Right atrium auricular region (tissue), 2 donors: ENCODE data around the gene CBX2. TPM values are rescaled to one million over a fixed set of nuclear protein-coding genes. Genes with fewer than 3 reads are reported as not detected.

Source experiments
- DNase-seq: peaks from one replicate; pipeline ENCODE4 v3.0.0-alpha.2; 2019; ENCODE audit warnings: low spot score
- H3K27ac ChIP-seq, 2 donors: fragments of 200-600 bp; sonication (generic); 1 replicate in 1 of 2; 2 replicates in 1 of 2; pipeline ENCODE4 v1.5.1; 2016 to 2019
- H3K27me3 ChIP-seq, 2 donors: fragments of 200-600 bp; sonication (generic); one replicate each; pipeline versions ENCODE4 v1.5.1 to v1.6.0; 2017 to 2019
- H3K36me3 ChIP-seq: fragments of 200-600 bp; sonication (generic); one replicate; pipeline ENCODE4 v1.5.1; 2016
- H3K4me1 ChIP-seq, 2 donors: fragments of 200-600 bp; sonication (generic); one replicate each; pipeline versions ENCODE4 v1.5.1 to v1.6.0; 2017 to 2019
- H3K4me3 ChIP-seq, 2 donors: fragments of 200-600 bp; sonication (generic); 1 replicate in 1 of 2; 2 replicates in 1 of 2; pipeline ENCODE4 v1.5.1; 2017 to 2019; ENCODE audit warnings: mild to moderate bottlenecking in 1 of 2, moderate library complexity in 1 of 2
- H3K9me3 ChIP-seq, 2 donors: fragments of 200-600 bp; sonication (generic); one replicate each; pipeline ENCODE4 v1.5.1; 2019
- CTCF ChIP-seq, 2 donors: fragments of 200-600 bp; sonication (generic); IDR thresholded peaks; one replicate each; pipeline ENCODE4 v1.5.1; 2019; ENCODE audit warnings: antibody characterized with exemption in 2 of 2
- total RNA-seq, 2 donors: library from RNA; depleted of rRNA; stranded (reverse); fragments of >200 nt; gene quantifications; one replicate each; pipeline ENCODE4 v1.1.0, GENCODE V29; 2016

Gene CBX2
- total RNA-seq, 2 donors from 2014 or later: 1.0 to 1.7 TPM

- H3K4me3 ChIP-seq: no peak overlapping the region
- TF ChIP-seq CTCF (IDR thresholded peaks at IDR 0.05): no peak
- H3K27ac ChIP-seq: no peak overlapping the region
These were observed 27.1 kb downstream of the CBX2 start for GRCh38 chr17:79804856-79805696.

GRCh38 chr17:79806446-79806760 is 28.5 kb downstream of the CBX2 start:
- Histone ChIP-seq H3K9me3 (no peaks in the 10 kb centered on the region), H3K36me3 (no peaks in the 10 kb centered on the region), H3K27me3 (peaks cover 52 to 90% of the 10 kb centered on the region in 2 donors), H3K27ac (no peak overlapping the region), H3K4me1 (peaks cover 0 to 40% of the 10 kb centered on the region in 2 donors), H3K4me3 (no peak overlapping the region)
- TF ChIP-seq CTCF (IDR thresholded peaks at IDR 0.05): no peak
- no peak for DNase-seq

More at GRCh38 chr17:79804856-79805696, 27.1 kb downstream of the CBX2 start:
- Histone ChIP-seq H3K9me3 (no peaks in the 10 kb centered on the region), H3K36me3 (no peaks in the 10 kb centered on the region), H3K4me1 (peaks cover 0 to 40% of the 10 kb centered on the region in 2 donors), H3K27me3 (peaks cover 64 to 92% of the 10 kb centered on the region in 2 donors)
- no peak for DNase-seq

GRCh38 chr17:79806863-79807720 is 29.1 kb downstream of the CBX2 start:
- Histone ChIP-seq H3K36me3 (no peaks in the 10 kb centered on the region), H3K9me3 (no peaks in the 10 kb centered on the region), H3K27me3 (peaks cover 47 to 90% of the 10 kb centered on the region in 2 donors), H3K4me3 (no peak overlapping the region), H3K4me1 (peaks cover 0 to 42% of the 10 kb centered on the region in 2 donors), H3K27ac (no peak overlapping the region)
- no peak for TF ChIP-seq CTCF (IDR thresholded peaks at IDR 0.05)
- DNase-seq: no peak

DNA sequence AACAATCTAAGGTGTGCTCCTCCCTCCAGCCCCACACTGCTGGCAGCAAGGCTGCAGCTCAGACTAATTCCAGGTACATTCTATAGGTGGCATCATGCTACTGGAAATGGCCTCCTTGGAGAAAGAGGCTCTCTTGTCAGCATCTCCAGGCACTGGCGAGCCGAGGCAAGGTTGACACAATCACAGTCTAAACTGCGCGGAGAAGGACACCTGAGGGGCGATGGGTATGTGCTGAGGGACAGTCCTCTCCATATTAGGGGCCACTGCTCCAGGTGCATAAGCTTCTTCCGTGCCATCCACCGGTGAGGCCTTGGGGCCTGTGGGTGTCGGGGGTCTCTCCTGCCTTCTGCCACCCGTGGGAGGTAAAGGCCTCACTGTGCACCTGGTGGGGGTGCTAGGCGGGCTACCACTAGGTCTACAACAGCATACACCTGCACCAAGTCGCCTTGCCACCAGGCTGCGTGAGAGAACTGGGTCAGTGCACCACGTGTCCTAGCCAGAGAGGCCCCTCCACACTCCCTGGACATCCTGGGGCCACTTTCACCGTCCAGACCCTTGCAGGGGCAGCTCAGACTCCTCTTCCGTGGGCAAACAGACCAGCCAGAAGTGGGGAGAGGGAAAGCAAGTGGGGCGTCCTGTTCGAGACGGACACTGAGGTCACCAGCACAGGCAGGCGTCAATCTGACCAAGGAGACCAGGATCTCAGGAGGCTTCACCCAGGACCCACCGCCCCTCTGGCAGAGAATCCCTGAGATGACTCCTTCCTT is 31.0 kb downstream of the CBX2 start:
- Histone ChIP-seq H3K4me1 (peaks cover 0 to 39% of the 10 kb centered on the region in 2 donors), H3K27me3 (peaks cover 45 to 83% of the 10 kb centered on the region in 2 donors), H3K9me3 (no peaks in the 10 kb centered on the region), H3K36me3 (no peaks in the 10 kb centered on the region), H3K27ac (no peak overlapping the region), H3K4me3 (no peak overlapping the region)
- DNase-seq: no peak
- peak in 1 of 2 donors; percentile 54 for TF ChIP-seq CTCF (IDR thresholded peaks at IDR 0.05)

- TF ChIP-seq CTCF (IDR thresholded peaks at IDR 0.05): no peak
- DNase-seq: no peak
- Histone ChIP-seq H3K4me1 (peaks cover 0 to 40% of the 10 kb centered on the region in 2 donors), H3K9me3 (no peaks in the 10 kb centered on the region), H3K27me3 (peaks cover 41 to 83% of the 10 kb centered on the region in 2 donors), H3K36me3 (no peaks in the 10 kb centered on the region), H3K4me3 (peak overlapping the region in 1 of 2 donors; percentile 38), H3K27ac (no peak overlapping the region)
These were observed 31.7 kb downstream of the CBX2 start for GRCh38 chr17:79809530-79810129.
